HUES64 (cell line): ENCODE results near the gene WLS.

Source experiments
- H3K27ac ChIP-seq: 2 replicates; pipeline ENCODE4 v1.7.0; 2013; ENCODE audit warnings: low read depth, low read length, inconsistent platforms
- H3K27me3 ChIP-seq: 2 replicates; pipeline ENCODE4 v1.6.1; 2013; ENCODE audit warnings: mild to moderate bottlenecking, low read length; ENCODE audit not compliant: insufficient read depth
- H3K36me3 ChIP-seq: 2 replicates; pipeline ENCODE4 v1.6.1; 2013; ENCODE audit warnings: mild to moderate bottlenecking, low read length; ENCODE audit not compliant: insufficient read depth
- H3K4me1 ChIP-seq: 2 replicates; pipeline ENCODE4 v1.6.1; 2013; ENCODE audit warnings: mild to moderate bottlenecking, low read length, moderate library complexity; ENCODE audit not compliant: insufficient read depth
- H3K4me3 ChIP-seq: 2 replicates; pipeline ENCODE4 v1.5.1; 2013; ENCODE audit warnings: mild to moderate bottlenecking, low read length, moderate library complexity
- H3K9ac ChIP-seq: 2 replicates; pipeline ENCODE4 v1.6.1; 2013; ENCODE audit warnings: mild to moderate bottlenecking, low read depth, low read length
- H3K9me3 ChIP-seq: 2 replicates; pipeline ENCODE4 v1.6.1; 2013; ENCODE audit warnings: low read depth, low read length; ENCODE audit not compliant: insufficient read depth
- WGBS: fragments of 150-250, 120-280 bp; methylation state at CpG from one replicate; pipeline ENCODE4 v1.1.7; 2013; ENCODE audit warnings: missing lambda C conversion rate; 5-methylcytosine and 5-hydroxymethylcytosine counted together

The WLS gene

GRCh38 chr1:68081775-68082283 lies 150.5 kb downstream of the WLS start:
- Histone ChIP-seq H3K27ac (no peak overlapping the region), H3K9ac (no peak overlapping the region), H3K9me3 (no peaks in the 10 kb centered on the region)

DNA sequence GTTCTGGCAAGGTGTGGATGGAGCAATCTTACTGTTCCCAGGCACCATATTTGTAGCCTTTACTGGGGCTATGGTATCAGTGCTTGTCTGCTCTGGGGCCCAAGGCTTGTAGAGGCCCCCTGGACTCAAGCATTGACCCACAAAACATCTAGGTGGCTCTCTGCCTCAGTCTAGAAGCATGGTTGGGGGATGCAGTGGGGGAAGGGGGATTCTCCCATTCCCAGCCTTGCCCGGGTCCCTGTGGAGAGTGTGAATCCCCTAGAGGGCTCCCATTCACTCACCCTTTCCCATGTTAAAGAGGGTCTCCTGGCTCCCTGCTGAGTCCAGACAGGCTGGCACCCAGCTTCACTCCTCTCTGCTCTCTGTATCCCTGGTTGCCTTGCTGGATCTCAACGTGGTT lies 153.7 kb downstream of the WLS start:
- Histone ChIP-seq H3K4me3 (no peak overlapping the region), H3K36me3 (no peaks in the 10 kb centered on the region), H3K27ac (no peak overlapping the region), H3K27me3 (no peaks in the 10 kb centered on the region), H3K4me1 (no peaks in the 10 kb centered on the region), H3K9ac (no peak overlapping the region), H3K9me3 (no peaks in the 10 kb centered on the region)
- WGBS, result 63% methylated on average over 2 of the region's 2 CpGs

More at GRCh38 chr1:68081775-68082283, 150.5 kb downstream of the WLS start:
- Histone ChIP-seq H3K4me1 (no peaks in the 10 kb centered on the region), H3K27me3 (no peaks in the 10 kb centered on the region), H3K4me3 (no peak overlapping the region), H3K36me3 (no peaks in the 10 kb centered on the region)
